Heart right ventricle (tissue), 16 donors: ENCODE measurements around the gene ABCA3. TPM values are rescaled to one million over a fixed set of nuclear protein-coding genes. Genes with fewer than 3 reads are reported as not detected.

ENCODE experiments used
- ATAC-seq, 8 donors: fragments of 200-7000 bp; cut with Tn5 transposase; one replicate each; pipeline ENCODE4 v1.9.1; 2020; ENCODE audit warnings: mild to moderate bottlenecking in 8 of 8, moderate library complexity in 8 of 8, moderate number of reproducible peaks in 1 of 8
- DNase-seq, 2 donors: peaks; one replicate each; pipeline ENCODE4 v3.0.0-alpha.2; 2020
- H3K27ac ChIP-seq, 10 donors: fragments of 200-600 bp; sonication (generic) in 2 of 10; one replicate each; pipeline versions ENCODE4 v1.5.0 to v1.8.0; 2020 to 2022; ENCODE audit warnings: mild to moderate bottlenecking in 3 of 10
- H3K27me3 ChIP-seq, 7 donors: fragments of 200-600 bp; one replicate each; pipeline ENCODE4 v1.8.0; 2021 to 2022; ENCODE audit warnings: mild to moderate bottlenecking in 2 of 7
- H3K36me3 ChIP-seq, 9 donors: fragments of 200-600 bp; sonication (generic) in 1 of 9; one replicate each; pipeline versions ENCODE4 v1.5.0 to v1.8.0; 2020 to 2022; ENCODE audit warnings: mild to moderate bottlenecking in 2 of 9
- H3K4me1 ChIP-seq, 9 donors: fragments of 200-600 bp; sonication (generic) in 1 of 9; one replicate each; pipeline versions ENCODE4 v1.5.0 to v1.8.0; 2020 to 2022; ENCODE audit warnings: mild to moderate bottlenecking in 4 of 9
- H3K4me3 ChIP-seq, 10 donors: fragments of 200-600 bp; sonication (generic) in 2 of 10; one replicate each; pipeline versions ENCODE4 v1.5.0 to v1.8.0; 2020 to 2022; ENCODE audit warnings: mild to moderate bottlenecking in 7 of 10, moderate library complexity in 2 of 10
- H3K9me3 ChIP-seq, 11 donors: fragments of 200-600 bp in 10 of 11; sonication (generic) in 2 of 11; one replicate each; pipeline versions ENCODE4 v1.5.0 to v1.8.0; 2013 to 2022; ENCODE audit warnings: mild to moderate bottlenecking in 2 of 11, control low read depth in 1 of 11, moderate library complexity in 1 of 11
- WGBS, 2 donors: extraction: QIAGEN DNeasy Blood & Tissue Kit; methylation state at CpG; one replicate each; pipeline ENCODE4 v1.1.7; 2013; ENCODE audit warnings: inconsistent platforms in 1 of 2; 5-methylcytosine and 5-hydroxymethylcytosine counted together
- intact Hi-C, 10 donors: fragments of 100-400 bp; cut with DNase I; formaldehyde crosslinking; loops; one replicate each; pipeline versions ENCODE4 v1.11.1 to v1.14.2; 2022
- polyA plus RNA-seq, 2 donors: library from polyadenylated mRNA; stranded (reverse); fragments of 200-250 nt; gene quantifications; one replicate each; pipeline ENCODE4 v1.2.3, GENCODE V29; 2013
- total RNA-seq, 10 donors: library from RNA; stranded (reverse); fragmentation: NEBNext Ultra II Directional in 3 of 10; extraction: Animal tissue kit (Norgen Biotek cat#: 25700) in 3 of 10; gene quantifications; one replicate each; pipeline versions ENCODE4 v1.2.1 to v1.2.4, GENCODE V29; 2021 to 2023
- TF ChIP-seq, protein P1 (sequence below), 9 donors: fragments of 200-600 bp; sonication (generic) in 2 of 9; IDR thresholded peaks; one replicate each; pipeline versions ENCODE4 v1.5.0 to v1.8.0; 2021 to 2022; ENCODE audit warnings: antibody characterized with exemption in 9 of 9, mild to moderate bottlenecking in 5 of 9, moderate library complexity in 1 of 9
- donor health status: Arrhythmogenic right ventricular cardiomyopathy.
- donor health status: ischemic (EF 13 %, LVEDD 7.1; RV severe dilation, severe dysfunction).
- donor health status: healthy with polysubstance abuse.
- donor health status: DM: no; HTN: yes; CAD: no.
- donor health status: DM: no; HTN: no; CAD: no.
- donor health status: ischemic (EF 25% LVEDD 6.9; RV normal size, moderate dysfunction).
- donor health status: ischemic (EF 25% LVEDD 5.7; RV mildly dilated, moderate dysfunction).
- donor health status: healthy.
- donor health status: DM: yes; HTN: yes; CAD: no.
- donor health status: Ischemic cardiomyopathy.
- donor health status: ischemic (EF 35%, LVEDD 5.7; RV mildly dilated, moderate dysfunction).
- donor health status: nonischemic (EF 11% LVEDD 7.7; RV severe dilation, severe dysfunction).
- donor health status: DM: yes; HTN: yes; CAD: no.
- donor health status: PGD.
- donor health status: ischemic (EF 29% LVEDD 5.4; RV normal size, mild dysfunction).
- donor health status: nonischemic (EF 23%, LVEDD 6.1; RV moderate dilation, normal function).

Gene ABCA3
- total and polyA plus RNA-seq, 12 donors = 4.9 to 12.5 (median 9.2) TPM

GRCh38 chr16:2276368-2277195 is 63.9 kb downstream of the ABCA3 start:
- Histone ChIP-seq H3K4me3 (no peak overlapping the region), H3K27me3 (no peaks in the 10 kb centered on the region), H3K27ac (no peak overlapping the region), H3K4me1 (peaks cover 0 to 3% (median 0%) of the 10 kb centered on the region in 9 donors), H3K9me3 (no peaks in the 10 kb centered on the region), H3K36me3 (peaks cover 0 to 51% (median 2%) of the 10 kb centered on the region in 9 donors)
- intact Hi-C loops = loop anchor here in 1 of 10 donors (10.0 kb wide), 1 partner anchor 58 kb away; no protein-coding TSS in a partner anchor
- 76 to 78% methylated on average over 26 of the region's 26 CpGs for WGBS, 2 donors
- ATAC-seq (no peak), DNase-seq (no peak)
- TF ChIP-seq, protein P1, sequence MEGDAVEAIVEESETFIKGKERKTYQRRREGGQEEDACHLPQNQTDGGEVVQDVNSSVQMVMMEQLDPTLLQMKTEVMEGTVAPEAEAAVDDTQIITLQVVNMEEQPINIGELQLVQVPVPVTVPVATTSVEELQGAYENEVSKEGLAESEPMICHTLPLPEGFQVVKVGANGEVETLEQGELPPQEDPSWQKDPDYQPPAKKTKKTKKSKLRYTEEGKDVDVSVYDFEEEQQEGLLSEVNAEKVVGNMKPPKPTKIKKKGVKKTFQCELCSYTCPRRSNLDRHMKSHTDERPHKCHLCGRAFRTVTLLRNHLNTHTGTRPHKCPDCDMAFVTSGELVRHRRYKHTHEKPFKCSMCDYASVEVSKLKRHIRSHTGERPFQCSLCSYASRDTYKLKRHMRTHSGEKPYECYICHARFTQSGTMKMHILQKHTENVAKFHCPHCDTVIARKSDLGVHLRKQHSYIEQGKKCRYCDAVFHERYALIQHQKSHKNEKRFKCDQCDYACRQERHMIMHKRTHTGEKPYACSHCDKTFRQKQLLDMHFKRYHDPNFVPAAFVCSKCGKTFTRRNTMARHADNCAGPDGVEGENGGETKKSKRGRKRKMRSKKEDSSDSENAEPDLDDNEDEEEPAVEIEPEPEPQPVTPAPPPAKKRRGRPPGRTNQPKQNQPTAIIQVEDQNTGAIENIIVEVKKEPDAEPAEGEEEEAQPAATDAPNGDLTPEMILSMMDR (IDR thresholded peaks at IDR 0.05) = no peak

DNA sequence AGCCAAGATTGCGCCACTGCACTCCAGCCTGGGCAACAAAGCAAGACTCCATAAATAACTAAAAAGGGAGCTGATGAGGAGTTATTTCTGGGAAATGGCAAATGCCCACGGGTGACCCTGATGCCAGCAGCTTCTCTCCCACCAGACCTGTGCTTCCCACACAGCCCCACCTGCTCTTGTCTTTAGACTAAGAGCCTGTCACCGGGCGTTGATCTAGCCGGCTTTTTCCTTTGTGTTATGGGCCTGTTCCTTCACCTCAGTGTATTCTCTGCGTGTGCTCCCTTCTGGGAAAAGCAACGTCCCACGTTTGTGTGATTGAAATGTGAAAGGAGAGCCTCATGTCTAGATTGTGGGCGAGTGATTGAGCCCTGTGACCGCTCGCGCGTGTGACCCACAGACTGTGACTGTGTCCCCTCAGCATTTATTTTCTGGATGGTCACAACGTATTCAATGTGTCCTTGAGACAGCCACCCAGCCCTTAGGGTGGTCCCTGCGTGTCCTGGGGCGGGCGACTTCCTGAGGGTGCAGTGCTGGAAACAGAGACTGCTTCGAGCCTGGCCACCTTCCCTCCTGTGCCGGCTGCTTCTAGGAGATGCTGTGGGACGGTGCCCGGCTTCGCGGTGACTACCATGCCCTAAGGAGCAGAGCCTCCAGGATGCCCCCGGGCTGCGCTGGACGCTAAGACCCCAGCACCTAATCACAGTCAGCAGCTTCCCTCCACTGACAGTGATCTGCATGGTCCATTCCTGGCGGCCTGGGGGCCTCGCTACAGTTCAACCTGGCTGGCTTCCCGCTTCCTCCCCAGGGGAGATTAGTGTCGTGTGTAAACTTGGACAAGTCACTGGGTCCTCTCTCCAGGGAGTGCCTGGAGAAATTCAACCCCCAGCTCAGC is 64.8 kb downstream of the ABCA3 start:
- intact Hi-C loops = loop anchor here in 1 of 10 donors (10.0 kb wide), 1 partner anchor 59 kb away; no protein-coding TSS in a partner anchor
- peak in 4 of 8 donors; percentile 15 to 40 (median 34) for ATAC-seq

DNA sequence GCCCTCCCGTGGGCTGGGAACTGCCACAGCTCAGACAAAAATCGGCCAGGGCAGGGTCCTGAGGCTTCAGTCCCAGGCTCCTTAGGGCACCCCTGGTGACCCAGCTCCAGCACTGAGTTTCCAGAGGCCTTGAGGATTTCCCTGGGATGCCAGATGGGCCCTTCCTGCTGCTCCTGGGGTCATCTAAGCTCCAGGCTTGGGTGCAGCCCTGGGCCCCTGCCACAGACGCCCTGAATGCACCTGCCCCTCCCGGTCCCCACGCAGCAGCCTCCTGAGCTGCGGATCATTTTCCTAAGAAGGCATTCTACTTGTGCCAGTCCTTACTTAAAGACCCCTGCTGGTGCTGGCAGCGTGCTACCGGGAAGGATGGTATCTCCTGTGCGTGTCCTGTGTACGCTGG is 66.6 kb downstream of the ABCA3 start:
- Histone ChIP-seq H3K27ac (no peak overlapping the region), H3K4me3 (no peak overlapping the region), H3K36me3 (peaks cover 0 to 27% (median 0%) of the 10 kb centered on the region in 9 donors), H3K27me3 (no peaks in the 10 kb centered on the region), H3K9me3 (no peaks in the 10 kb centered on the region), H3K4me1 (peaks cover 5 to 17% (median 15%) of the 10 kb centered on the region in 9 donors)
- TF ChIP-seq, protein P1 (IDR thresholded peaks at IDR 0.05) = no peak
- WGBS, 2 donors = 84 to 90% methylated on average over 10 of the region's 10 CpGs
- DNase-seq (no peak), ATAC-seq (no peak)
- intact Hi-C loops = loop anchor here in 1 of 10 donors (10.0 kb wide), 1 partner anchor 61 kb away; no protein-coding TSS in a partner anchor

More for the DNA sequence above, 64.8 kb downstream of the ABCA3 start:
- peaks cover 0 to 3% (median 0%) of the 10 kb centered on the region in 9 donors for H3K4me1 ChIP-seq
- H3K27ac ChIP-seq = no peak overlapping the region
- H3K36me3 ChIP-seq = peaks cover 0 to 45% (median 2%) of the 10 kb centered on the region in 9 donors
- WGBS, 2 donors = 77% methylated on average over 30 of the region's 30 CpGs
- no peaks in the 10 kb centered on the region for H3K9me3 ChIP-seq
- H3K4me3 ChIP-seq = no peak overlapping the region
- H3K27me3 ChIP-seq = no peaks in the 10 kb centered on the region
- peak; percentile 59 to 64 for DNase-seq
- TF ChIP-seq, protein P1 (IDR thresholded peaks at IDR 0.05) = no peak

DNA sequence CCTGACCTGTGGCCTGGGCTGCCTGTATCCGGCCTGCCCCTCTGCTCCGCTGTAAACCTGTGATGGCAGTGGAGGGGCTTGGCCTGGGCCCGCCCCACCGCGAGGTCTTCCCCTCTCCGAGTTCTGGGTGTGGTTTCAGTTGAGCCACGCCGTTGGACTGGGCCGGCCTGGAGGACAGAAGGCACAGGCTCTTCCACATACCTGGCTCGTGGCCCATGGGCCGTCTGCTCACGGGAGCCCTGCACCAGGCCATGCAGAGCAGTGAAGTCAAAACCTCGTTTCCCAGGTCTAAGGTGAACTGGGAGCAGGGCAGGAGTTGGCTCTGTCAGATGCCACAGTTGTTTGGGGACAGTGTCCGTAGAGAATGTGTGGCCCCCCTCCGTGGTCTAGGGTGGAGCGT is 67.0 kb downstream of the ABCA3 start:
- H3K36me3 ChIP-seq = peaks cover 0 to 23% (median 0%) of the 10 kb centered on the region in 9 donors
- H3K27ac ChIP-seq = no peak overlapping the region
- ATAC-seq (no peak), DNase-seq (no peak)
- 83 to 85% methylated on average over 16 of the region's 16 CpGs for WGBS, 2 donors
- TF ChIP-seq, protein P1 (IDR thresholded peaks at IDR 0.05) = no peak
- no peak overlapping the region for H3K4me3 ChIP-seq
- peaks cover 5 to 20% (median 17%) of the 10 kb centered on the region in 9 donors for H3K4me1 ChIP-seq
- no peaks in the 10 kb centered on the region for H3K9me3 ChIP-seq
- intact Hi-C loops = loop anchor here in 1 of 10 donors (10.0 kb wide), 1 partner anchor 61 kb away; no protein-coding TSS in a partner anchor
- no peaks in the 10 kb centered on the region for H3K27me3 ChIP-seq
